GM12873 (cell line): Measurements from ENCODE around the gene DNM3.
A peak's percentile ranks its signal among the peaks of the same experiment; 100 is the strongest.

ENCODE experiments used
- TF ChIP-seq, protein P1 (sequence below): IDR thresholded peaks from 2 replicates; pipeline ENCODE4 v1.5.1; 2012; ENCODE audit warnings: low read depth, mild to moderate bottlenecking, moderate library complexity, low read length, control low read depth; ENCODE audit not compliant: insufficient read depth; ENCODE audit errors: missing control alignments

Gene DNM3

DNA sequence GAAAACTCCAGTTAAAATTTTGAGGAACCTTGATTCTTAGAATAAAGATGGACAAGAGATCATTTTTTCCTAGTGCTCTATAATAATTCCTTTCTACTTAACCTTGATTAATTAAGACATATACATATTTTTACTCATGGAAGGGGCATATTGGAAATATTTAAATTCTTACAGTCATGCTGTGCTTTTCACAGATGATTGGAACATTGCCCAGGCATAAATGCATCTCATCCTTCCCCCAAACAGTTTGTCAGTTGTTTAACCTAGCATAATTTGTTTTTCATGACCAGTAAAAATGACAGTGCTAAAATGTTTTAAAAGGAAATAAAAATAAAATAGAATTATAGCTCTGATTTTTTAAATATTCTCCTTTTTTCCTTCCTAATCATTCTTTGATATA is 140.0 kb downstream of the DNM3 start:
- TF ChIP-seq, protein P1, sequence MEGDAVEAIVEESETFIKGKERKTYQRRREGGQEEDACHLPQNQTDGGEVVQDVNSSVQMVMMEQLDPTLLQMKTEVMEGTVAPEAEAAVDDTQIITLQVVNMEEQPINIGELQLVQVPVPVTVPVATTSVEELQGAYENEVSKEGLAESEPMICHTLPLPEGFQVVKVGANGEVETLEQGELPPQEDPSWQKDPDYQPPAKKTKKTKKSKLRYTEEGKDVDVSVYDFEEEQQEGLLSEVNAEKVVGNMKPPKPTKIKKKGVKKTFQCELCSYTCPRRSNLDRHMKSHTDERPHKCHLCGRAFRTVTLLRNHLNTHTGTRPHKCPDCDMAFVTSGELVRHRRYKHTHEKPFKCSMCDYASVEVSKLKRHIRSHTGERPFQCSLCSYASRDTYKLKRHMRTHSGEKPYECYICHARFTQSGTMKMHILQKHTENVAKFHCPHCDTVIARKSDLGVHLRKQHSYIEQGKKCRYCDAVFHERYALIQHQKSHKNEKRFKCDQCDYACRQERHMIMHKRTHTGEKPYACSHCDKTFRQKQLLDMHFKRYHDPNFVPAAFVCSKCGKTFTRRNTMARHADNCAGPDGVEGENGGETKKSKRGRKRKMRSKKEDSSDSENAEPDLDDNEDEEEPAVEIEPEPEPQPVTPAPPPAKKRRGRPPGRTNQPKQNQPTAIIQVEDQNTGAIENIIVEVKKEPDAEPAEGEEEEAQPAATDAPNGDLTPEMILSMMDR: no peak

DNA sequence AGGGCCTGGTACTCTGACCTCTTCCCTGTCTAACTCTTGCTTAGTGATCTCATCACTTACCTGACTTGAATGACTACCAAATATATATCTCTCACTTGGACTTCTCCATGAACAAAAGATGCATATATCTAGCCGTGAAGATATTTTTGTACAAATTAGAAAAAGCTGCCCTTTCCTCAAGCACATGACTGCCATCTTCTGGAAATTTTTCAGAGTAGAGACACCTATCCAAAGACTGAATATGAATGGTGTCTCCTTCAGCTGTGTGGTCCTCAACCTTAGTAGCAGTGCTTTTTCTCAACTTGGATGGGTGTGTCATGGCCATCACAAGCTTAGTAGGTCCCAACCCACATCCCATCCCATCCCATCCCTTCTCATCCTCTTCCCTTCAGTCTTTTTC is 142.3 kb downstream of the DNM3 start:
- TF ChIP-seq, protein P1: no peak

DNA sequence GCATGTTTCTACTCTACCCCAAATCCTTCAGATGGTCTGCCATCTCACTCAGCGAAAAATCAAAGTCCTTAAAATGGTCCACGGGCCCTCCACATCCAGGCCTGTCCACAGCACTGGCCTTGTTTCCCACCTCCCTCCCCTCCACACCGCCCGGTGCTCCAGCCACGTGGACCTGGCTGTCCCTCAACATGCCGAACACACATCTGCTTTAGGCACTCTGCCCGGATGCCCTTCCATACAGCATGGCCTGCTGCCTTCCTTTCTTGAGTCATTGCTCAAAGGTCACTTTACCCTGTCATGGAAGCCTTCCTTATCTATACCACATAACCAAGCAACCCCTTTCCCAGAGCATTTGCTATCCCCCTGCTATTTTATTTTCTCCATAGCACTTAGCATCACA is 143.0 kb downstream of the DNM3 start:
- TF ChIP-seq, protein P1: no peak

DNA sequence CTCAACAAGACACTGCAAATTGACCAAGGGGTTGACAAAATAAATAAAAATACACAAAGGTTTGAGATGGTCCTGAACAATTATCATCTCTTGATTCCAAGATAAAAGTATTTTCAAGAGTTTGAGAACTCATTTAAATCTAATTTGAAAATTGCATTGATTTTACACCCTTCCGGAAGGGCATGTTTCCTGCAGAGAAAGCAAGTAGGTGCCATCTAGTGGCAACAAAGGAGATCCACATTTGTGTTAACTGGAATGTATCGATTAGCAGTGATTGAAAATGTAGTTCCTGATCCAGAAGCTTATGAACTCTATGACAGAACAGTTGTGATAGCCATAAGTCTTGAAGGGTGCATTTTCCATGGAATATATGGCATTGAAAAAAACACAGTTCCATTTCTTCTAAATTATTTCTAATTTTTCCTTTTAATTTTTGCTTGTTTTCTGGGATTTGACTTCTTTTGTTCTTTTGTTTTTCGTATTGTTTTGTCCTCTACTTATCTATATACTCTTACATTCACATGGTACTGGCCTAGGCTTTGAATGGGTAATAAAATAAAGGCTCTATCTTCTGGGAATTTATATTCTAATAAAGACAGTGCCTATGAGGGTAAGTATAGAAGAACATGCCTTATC is 143.7 kb downstream of the DNM3 start:
- TF ChIP-seq, protein P1: peak; percentile 77

DNA sequence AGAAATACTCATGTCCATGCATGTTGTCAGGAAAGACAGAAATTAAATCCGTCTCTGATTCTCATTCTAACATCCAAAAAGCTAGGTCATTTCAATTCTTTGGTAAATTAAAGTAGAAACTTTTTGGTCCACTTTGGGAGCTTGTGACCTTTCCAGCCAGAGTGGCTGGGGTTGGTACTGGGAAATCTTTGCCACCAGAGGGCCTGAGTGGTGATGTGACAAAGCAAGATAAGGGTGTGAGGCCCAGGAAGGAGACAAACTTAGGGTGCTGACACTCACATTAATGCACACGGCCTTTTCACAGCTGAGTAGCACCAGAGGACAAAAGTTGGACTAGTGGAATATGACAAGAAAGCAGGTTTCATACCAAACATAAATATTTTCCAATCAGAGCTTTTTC is 144.3 kb downstream of the DNM3 start:
- TF ChIP-seq, protein P1: peak; percentile 29

DNA sequence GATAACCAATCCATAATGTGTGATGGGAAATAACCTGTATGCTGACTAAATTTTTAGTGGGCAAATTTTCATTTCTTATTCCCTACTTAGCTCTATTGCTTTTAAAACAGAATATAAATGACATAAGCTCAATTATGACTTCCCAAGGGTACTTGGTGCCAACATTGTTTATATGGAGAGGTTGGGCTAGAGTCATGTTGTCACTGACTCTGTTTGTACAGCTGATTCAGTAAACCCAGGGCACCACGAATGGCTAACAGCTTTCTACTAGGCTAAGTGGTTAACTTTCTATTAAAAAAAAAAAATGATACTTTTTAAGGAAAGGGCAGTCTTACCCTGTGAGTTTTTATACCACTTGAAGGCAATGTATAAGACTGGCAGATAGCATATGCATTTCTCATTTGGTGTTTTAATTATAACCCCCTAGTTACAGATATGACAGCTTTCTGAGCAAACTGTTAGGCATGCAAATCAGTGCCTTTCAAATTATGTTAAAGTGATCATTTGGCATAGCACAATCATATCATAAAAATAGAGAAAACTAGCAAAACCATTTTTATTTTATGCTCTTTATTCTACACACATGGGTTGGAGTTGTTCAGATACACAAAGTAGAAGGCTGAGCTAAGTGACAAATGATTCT is 147.1 kb downstream of the DNM3 start:
- TF ChIP-seq, protein P1: no peak

DNA sequence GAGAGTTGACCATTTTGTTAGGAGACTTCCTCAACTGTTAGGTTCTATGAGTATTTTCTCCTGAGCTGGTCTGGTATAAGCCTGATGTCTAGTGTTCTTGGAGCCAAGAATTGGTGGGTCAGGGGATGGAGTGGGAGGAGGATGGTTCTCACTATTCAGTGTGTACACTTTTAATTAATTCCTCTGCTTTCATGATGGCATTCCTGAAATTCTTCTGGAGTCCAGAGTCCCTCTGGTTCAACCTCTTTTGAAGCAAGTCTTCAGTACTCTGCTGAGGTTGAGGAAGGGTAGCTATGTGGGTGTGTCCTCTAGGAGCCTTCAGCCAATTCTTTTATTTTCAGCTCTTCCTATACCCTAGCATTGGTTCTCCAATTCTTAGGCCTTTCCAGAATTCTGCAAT is 149.1 kb downstream of the DNM3 start:
- TF ChIP-seq, protein P1: no peak
